ENCODE results near the gene SFXN3. TPM values are rescaled to one million over a fixed set of nuclear protein-coding genes. Genes with fewer than 3 reads are reported as not detected.
A peak's percentile ranks its signal among the peaks of the same experiment; 100 is the strongest.
"Not testable (repeated sequence)": the region's sequence is repeated elsewhere in the genome, so short reads cannot be mapped to it uniquely, and the experiment has no call there.

The SFXN3 gene
- polyA plus RNA-seq, 1 experiment, result 125 TPM

DNA sequence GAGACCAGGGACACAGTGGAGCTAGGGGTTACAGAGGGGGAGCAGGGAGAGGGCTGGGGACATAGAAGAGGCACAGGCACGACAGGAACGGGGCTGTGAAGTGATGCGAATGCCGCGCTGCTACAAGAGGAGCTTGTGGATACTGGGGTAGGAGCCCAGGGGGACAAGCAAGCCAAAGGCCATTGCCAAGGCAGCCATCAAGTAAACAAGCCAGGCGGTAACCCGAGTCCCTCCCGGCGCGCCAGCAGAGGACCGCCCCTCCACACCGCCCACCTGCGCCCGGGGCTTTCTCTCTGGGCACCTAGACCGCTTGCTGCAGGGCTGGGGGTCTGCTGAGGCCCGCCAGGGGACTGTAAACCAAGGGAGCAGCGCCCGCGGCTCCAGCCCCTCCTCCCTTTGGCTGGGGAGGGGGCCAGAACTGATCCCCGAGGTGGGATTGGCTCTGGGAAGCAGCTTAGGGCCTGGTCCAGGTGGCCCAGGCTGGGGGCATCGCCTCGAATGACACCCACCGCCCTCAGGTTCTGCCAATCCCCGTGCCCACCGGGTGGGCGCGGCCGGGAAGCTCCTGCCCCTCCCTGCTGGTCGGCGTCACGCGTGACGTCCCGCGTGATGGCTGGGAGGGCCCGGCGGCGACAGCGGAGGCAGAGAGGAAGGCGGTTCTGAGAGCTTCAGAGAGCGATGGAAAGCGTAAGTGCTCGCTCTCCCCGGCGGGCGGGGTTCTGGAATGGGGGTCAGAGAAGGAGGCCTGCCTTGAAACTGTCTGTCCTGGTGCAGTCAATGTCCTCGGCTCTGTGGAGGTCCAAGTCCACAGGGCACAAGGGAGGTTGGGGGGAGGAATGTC is 982 bp downstream of the SFXN3 start:
- Histone ChIP-seq H3K4me3 (ENCODE audit: low read depth, low read length) (peak overlapping the region; percentile 76), H3K36me3 (ENCODE audit: control insufficient read depth, insufficient read depth, low read length) (peaks cover 20% of the 10 kb centered on the region), H3K27me3 (ENCODE audit: control insufficient read depth, insufficient read depth, low read length) (0 out of 2 replicates have a peak, but pooled peaks cover 2% of the 10 kb centered on the region)
- DNase-seq (ENCODE audit: low read depth), result no peak
- TF ChIP-seq, protein P1, sequence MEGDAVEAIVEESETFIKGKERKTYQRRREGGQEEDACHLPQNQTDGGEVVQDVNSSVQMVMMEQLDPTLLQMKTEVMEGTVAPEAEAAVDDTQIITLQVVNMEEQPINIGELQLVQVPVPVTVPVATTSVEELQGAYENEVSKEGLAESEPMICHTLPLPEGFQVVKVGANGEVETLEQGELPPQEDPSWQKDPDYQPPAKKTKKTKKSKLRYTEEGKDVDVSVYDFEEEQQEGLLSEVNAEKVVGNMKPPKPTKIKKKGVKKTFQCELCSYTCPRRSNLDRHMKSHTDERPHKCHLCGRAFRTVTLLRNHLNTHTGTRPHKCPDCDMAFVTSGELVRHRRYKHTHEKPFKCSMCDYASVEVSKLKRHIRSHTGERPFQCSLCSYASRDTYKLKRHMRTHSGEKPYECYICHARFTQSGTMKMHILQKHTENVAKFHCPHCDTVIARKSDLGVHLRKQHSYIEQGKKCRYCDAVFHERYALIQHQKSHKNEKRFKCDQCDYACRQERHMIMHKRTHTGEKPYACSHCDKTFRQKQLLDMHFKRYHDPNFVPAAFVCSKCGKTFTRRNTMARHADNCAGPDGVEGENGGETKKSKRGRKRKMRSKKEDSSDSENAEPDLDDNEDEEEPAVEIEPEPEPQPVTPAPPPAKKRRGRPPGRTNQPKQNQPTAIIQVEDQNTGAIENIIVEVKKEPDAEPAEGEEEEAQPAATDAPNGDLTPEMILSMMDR (IDR thresholded peaks at IDR 0.05; ENCODE audit: insufficient read depth, low read depth, low read length), result no peak
- POLR2A ChIA-PET, result interaction anchor here (0.7 kb wide), 1 partner anchor 12 kb away, joined by 3 read pairs; no protein-coding TSS in a partner anchor
- CTCF ChIA-PET, result interaction anchor here (0.5 to 15.1 kb wide), 10 partner anchors 8 to 1454 kb away, joined by 3 to 194 read pairs (median 10); partner anchors contain the start of genes KAZALD1 and LZTS2

DNA sequence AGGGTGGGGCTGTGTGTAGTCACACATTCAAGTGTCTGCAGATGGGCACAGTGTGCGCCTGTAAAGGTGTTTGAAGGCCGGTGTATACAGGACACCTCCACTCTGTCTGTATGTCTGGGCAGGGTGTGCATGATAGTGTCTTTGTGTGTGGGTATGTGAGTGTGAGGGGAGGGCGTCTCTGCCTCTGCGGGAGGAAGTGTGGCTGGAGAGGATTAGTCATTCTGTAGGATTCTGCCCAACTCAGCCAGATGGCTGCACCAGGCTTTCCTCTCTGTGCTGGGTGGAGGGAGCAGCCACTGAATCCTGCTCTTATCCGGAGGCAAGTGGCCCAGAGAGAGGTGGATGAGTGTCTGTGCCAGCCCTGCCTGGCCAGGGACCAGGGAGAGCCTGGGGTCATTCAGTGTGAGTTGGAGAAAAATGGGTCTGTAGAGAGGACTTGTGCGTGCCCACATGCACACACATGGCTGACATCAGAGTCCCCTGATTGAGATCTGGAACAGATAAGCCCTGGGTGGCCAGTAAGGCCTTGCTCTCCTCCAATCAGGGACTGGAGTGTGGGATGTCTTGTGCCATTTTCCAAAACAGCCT is 1.7 kb downstream of the SFXN3 start:
- ChIA-PET POLR2A (interaction anchor here (0.7 kb wide), 1 partner anchor 11 kb away, joined by 3 read pairs; no protein-coding TSS in a partner anchor), CTCF (interaction anchor here (0.8 to 27.0 kb wide), 7 partner anchors 9 to 36 kb away, joined by 3 to 676 read pairs (median 29); partner anchors contain the start of gene KAZALD1)
- peaks cover 27% of the 10 kb centered on the region for H3K36me3 ChIP-seq (ENCODE audit: control insufficient read depth, insufficient read depth, low read length)
- 0 out of 2 replicates have a peak, but pooled peaks cover 2% of the 10 kb centered on the region for H3K27me3 ChIP-seq (ENCODE audit: control insufficient read depth, insufficient read depth, low read length)
- TF ChIP-seq, protein P1 (IDR thresholded peaks at IDR 0.05; ENCODE audit: insufficient read depth, low read depth, low read length), result no peak
- peak; percentile 71 for DNase-seq (ENCODE audit: low read depth)
- peak overlapping the region; percentile 76 for H3K4me3 ChIP-seq (ENCODE audit: low read depth, low read length)

DNA sequence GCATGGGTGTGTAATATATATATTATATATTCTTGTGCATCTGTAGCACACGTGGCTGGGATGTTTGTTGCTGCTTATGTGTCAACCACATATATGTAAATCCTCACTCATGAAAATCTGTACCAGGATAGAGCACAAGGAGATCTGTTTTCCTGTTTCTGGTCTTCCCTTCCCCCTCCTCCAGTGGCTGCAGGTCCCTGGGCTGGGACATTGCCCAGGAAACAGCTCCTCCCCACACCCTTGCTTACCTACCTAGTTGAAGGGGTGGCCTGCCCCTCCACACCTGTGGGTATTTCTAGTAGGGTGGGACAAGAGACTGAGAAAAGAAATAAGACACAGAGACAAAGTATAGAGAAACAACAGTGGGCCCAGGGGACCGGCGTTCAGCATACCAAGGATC is 2.2 kb downstream of the SFXN3 start:
- Histone ChIP-seq H3K4me3 (ENCODE audit: low read depth, low read length) (peak overlapping the region; percentile 76), H3K27me3 (ENCODE audit: control insufficient read depth, insufficient read depth, low read length) (0 out of 2 replicates have a peak, but pooled peaks cover 2% of the 10 kb centered on the region), H3K36me3 (ENCODE audit: control insufficient read depth, insufficient read depth, low read length) (peaks cover 32% of the 10 kb centered on the region)
- ChIA-PET CTCF (interaction anchor here (0.8 to 27.0 kb wide), 4 partner anchors 9 to 36 kb away, joined by 3 to 676 read pairs (median 112); partner anchors contain the start of gene KAZALD1), POLR2A (no interaction called here)
- DNase-seq (ENCODE audit: low read depth), result no peak
- TF ChIP-seq, protein P1 (IDR thresholded peaks at IDR 0.05; ENCODE audit: insufficient read depth, low read depth, low read length), result no peak

DNA sequence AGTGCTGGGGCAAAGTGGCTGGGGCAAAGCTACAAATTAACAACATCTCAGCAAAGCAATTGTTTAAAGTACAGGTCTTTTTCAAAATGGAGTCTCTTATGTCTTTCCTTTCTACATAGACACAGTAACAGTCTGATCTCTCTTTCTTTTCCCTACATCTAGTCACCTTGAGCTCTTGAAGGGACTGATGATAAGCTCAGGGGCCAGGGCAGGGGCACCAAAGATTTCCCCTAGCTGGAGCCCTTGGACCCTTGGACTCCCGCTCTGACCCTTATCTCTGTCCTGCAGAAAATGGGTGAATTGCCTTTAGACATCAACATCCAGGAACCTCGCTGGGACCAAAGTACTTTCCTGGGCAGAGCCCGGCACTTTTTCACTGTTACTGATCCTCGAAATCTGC is 3.4 kb downstream of the SFXN3 start:
- CTCF ChIA-PET, result interaction anchor here (1.0 to 27.0 kb wide), 6 partner anchors 11 to 108 kb away, joined by 3 to 676 read pairs (median 4); partner anchors contain the start of gene KAZALD1
- POLR2A ChIA-PET, result interaction anchor here (0.6 kb wide), 1 partner anchor 8 kb away, joined by 4 read pairs; no protein-coding TSS in a partner anchor
- not testable (repeated sequence) for H3K4me3 ChIP-seq (ENCODE audit: low read depth, low read length); DNase-seq (ENCODE audit: low read depth); H3K27me3 ChIP-seq (ENCODE audit: control insufficient read depth, insufficient read depth, low read length)
- peaks cover 40% of the 10 kb centered on the region for H3K36me3 ChIP-seq (ENCODE audit: control insufficient read depth, insufficient read depth, low read length)

DNA sequence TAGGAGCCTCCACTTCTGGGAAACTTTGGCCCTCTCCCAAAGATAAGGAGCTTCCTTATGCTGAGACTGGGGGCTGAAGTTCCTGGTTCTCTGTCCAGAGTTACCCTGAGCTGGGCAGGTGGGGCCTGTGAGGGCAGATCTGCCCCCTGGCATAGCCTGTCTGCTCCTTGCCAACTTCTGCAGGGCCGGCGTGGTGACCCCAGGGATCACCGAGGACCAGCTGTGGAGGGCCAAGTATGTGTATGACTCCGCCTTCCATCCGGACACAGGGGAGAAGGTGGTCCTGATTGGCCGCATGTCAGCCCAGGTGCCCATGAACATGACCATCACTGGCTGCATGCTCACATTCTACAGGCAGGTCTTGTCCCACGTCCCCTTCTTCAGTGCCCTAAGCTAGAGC is 4.3 kb downstream of the SFXN3 start:
- CTCF ChIA-PET, result interaction anchor here (1.0 to 27.0 kb wide), 5 partner anchors 10 to 107 kb away, joined by 3 to 676 read pairs (median 4); partner anchors contain the start of gene KAZALD1
- DNase-seq (ENCODE audit: low read depth), result no peak
- POLR2A ChIA-PET, result interaction anchor here (0.5 kb wide), 1 partner anchor 596 kb away, joined by 5 read pairs; no protein-coding TSS in a partner anchor
- Histone ChIP-seq H3K27me3 (ENCODE audit: control insufficient read depth, insufficient read depth, low read length) (no peaks in the 10 kb centered on the region), H3K36me3 (ENCODE audit: control insufficient read depth, insufficient read depth, low read length) (peaks cover 46% of the 10 kb centered on the region), H3K4me3 (ENCODE audit: low read depth, low read length) (no peak overlapping the region)
- TF ChIP-seq, protein P1 (IDR thresholded peaks at IDR 0.05; ENCODE audit: insufficient read depth, low read depth, low read length), result no peak

Data from BJ (cell line).